22Rv1 (cell line): ENCODE results near the gene RABL3.
"Not testable (repeated sequence)": the region's sequence is repeated elsewhere in the genome, so short reads cannot be mapped to it uniquely, and the experiment has no call there.

Experiments
- H3K27ac ChIP-seq: fragments of 450-650 bp; 2 replicates; pipeline ENCODE4 v1.5.1; 2017
- CTCF ChIP-seq: fragments of 450-650 bp; IDR thresholded peaks from 2 replicates; pipeline ENCODE4 v1.5.1; 2017; ENCODE audit warnings: mild to moderate bottlenecking
- ZFX ChIP-seq: fragments of 450-650 bp; IDR thresholded peaks from 2 replicates; pipeline ENCODE4 v1.6.1; 2017; ENCODE audit warnings: antibody characterized with exemption, borderline replicate concordance

Gene RABL3

GRCh38 chr3:120742198-120742848 is at the start of gene RABL3, which contains the start of gene GTF2E1:
RABL3 (minus strand) TSS chr3:120742516; CDS start chr3:120742507, 9 bp downstream.
GTF2E1 (plus strand) TSS chr3:120742744; CDS start chr3:120750553, 7,809 bp downstream.
- peak within 1 kb of the TSS; percentile 88 for H3K27ac ChIP-seq
- TF ChIP-seq CTCF (no peak), ZFX (no peak)

- TF ChIP-seq CTCF (no peak), ZFX (no peak)
- H3K27ac ChIP-seq: no peak overlapping the region
These were observed 49.6 kb upstream of the RABL3 start for GRCh38 chr3:120791913-120792312.

- TF ChIP-seq CTCF (no peak), ZFX (no peak)
- no peak overlapping the region for H3K27ac ChIP-seq
These were observed 48.7 kb upstream of the RABL3 start for GRCh38 chr3:120791010-120791409.

- not testable (repeated sequence) for H3K27ac ChIP-seq
These were observed 43.5 kb upstream of the RABL3 start for GRCh38 chr3:120785832-120786231.

GRCh38 chr3:120780977-120781376 is 38.7 kb upstream of the RABL3 start:
- H3K27ac ChIP-seq: no peak overlapping the region
- TF ChIP-seq ZFX: no peak

- TF ChIP-seq ZFX: no peak
- no peak for TF ChIP-seq CTCF
- H3K27ac ChIP-seq: no peak overlapping the region
These were observed 36.5 kb upstream of the RABL3 start for GRCh38 chr3:120778776-120779175.

- TF ChIP-seq CTCF: no peak
- H3K27ac ChIP-seq: no peak overlapping the region
These were observed 33.1 kb upstream of the RABL3 start for GRCh38 chr3:120775411-120775810.

GRCh38 chr3:120773932-120774331 is 31.6 kb upstream of the RABL3 start:
- H3K27ac ChIP-seq: no peak overlapping the region
- TF ChIP-seq ZFX (no peak), CTCF (no peak)
